Measurements from ENCODE around the gene PCSK9.

The PCSK9 gene

GRCh38 chr1:55059302-55060132 is 20.2 kb downstream of the PCSK9 start:
- H3K27me3 ChIP-seq = no peaks in the 10 kb centered on the region
- H3K9ac ChIP-seq = no peak overlapping the region
- no peak for TF ChIP-seq Cebpa-rat (IDR thresholded peaks at IDR 0.05)
- no peaks in the 10 kb centered on the region for H3K9me3 ChIP-seq (replicated peaks in 1 of 11)
- H4K20me1 ChIP-seq = peaks cover 0 to 9% (median 0%) of the 10 kb centered on the region in 11 experiments; a peak in 5 of 22 replicates
- H3K4me1 ChIP-seq = no peaks in the 10 kb centered on the region
- no peaks in the 10 kb centered on the region for H3K36me3 ChIP-seq
- no peak overlapping the region for H3K4me3 ChIP-seq
- H3K4me2 ChIP-seq = no peak overlapping the region
- H3K27ac ChIP-seq = no peak overlapping the region

GRCh38 chr1:55060133-55060999 is 21.0 kb downstream of the PCSK9 start:
- no peaks in the 10 kb centered on the region for H3K36me3 ChIP-seq
- H3K4me3 ChIP-seq = no peak overlapping the region
- H4K20me1 ChIP-seq = peaks cover 0 to 13% (median 0%) of the 10 kb centered on the region in 11 experiments; a peak in 8 of 22 replicates
- H3K9me3 ChIP-seq (replicated peaks in 1 of 11) = no peaks in the 10 kb centered on the region
- H3K27ac ChIP-seq = no peak overlapping the region
- no peaks in the 10 kb centered on the region for H3K4me1 ChIP-seq
- H3K27me3 ChIP-seq = no peaks in the 10 kb centered on the region
- no peak overlapping the region for H3K9ac ChIP-seq
- no peak for TF ChIP-seq Cebpa-rat (IDR thresholded peaks at IDR 0.05)
- H3K4me2 ChIP-seq = no peak overlapping the region

- H3K4me2 ChIP-seq = no peak overlapping the region
- H3K9me3 ChIP-seq (replicated peaks in 1 of 11) = no peaks in the 10 kb centered on the region
- H3K4me1 ChIP-seq = no peaks in the 10 kb centered on the region
- H4K20me1 ChIP-seq = peaks cover 0 to 14% (median 0%) of the 10 kb centered on the region in 11 experiments; a peak in 8 of 22 replicates
- H3K36me3 ChIP-seq = peaks cover under 1 to 7% (median 5%) of the 10 kb centered on the region in 11 experiments; a peak in 15 of 22 replicates
- H3K4me3 ChIP-seq = no peak overlapping the region
- no peak overlapping the region for H3K27ac ChIP-seq
- no peaks in the 10 kb centered on the region for H3K27me3 ChIP-seq
- H3K9ac ChIP-seq = no peak overlapping the region
- no peak for TF ChIP-seq Cebpa-rat (IDR thresholded peaks at IDR 0.05)
These were observed 21.8 kb downstream of the PCSK9 start for GRCh38 chr1:55061000-55061705.

GRCh38 chr1:55061706-55062321 is 22.5 kb downstream of the PCSK9 start:
- Histone ChIP-seq H3K4me2 (no peak overlapping the region), H3K4me3 (no peak overlapping the region), H3K9me3 (replicated peaks in 1 of 11) (no peaks in the 10 kb centered on the region), H4K20me1 (peaks cover 0 to 14% (median 0%) of the 10 kb centered on the region in 11 experiments; a peak in 8 of 22 replicates), H3K4me1 (no peaks in the 10 kb centered on the region), H3K27ac (no peak overlapping the region), H3K36me3 (peaks cover 7 to 14% (median 11%) of the 10 kb centered on the region in 11 experiments; a peak in 21 of 22 replicates), H3K9ac (no peak overlapping the region), H3K27me3 (no peaks in the 10 kb centered on the region)
- no peak for TF ChIP-seq Cebpa-rat (IDR thresholded peaks at IDR 0.05)

DNA sequence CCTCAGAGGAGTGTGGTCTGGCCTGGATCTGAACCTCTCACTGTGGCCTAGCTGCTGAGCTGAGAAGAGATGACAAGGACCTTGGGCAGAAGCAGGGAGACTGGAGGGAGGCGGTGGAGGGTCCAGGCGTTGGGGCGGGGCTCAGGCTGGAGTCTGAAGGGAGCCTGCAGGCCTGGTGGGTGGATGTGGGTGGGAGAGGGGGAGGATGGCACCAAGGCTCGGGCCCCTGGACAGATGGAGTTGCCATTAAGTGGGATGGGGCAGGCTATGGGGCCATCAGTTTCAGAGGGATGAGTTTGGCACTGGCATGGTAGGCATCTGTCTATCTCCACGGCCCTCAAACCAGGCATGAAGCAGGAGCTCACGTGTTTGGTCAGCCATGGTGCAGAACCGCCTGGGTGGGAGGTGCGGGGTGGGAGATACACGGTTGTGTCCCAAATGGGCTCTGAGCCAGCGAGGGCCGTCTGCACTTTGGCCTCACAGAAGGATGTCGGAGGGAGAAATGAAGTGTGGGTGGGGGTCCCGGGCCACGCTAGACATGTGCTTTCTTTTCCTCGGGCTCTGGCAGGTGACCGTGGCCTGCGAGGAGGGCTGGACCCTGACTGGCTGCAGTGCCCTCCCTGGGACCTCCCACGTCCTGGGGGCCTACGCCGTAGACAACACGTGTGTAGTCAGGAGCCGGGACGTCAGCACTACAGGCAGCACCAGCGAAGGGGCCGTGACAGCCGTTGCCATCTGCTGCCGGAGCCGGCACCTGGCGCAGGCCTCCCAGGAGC is 23.6 kb downstream of the PCSK9 start:
- Histone ChIP-seq H3K27me3 (no peaks in the 10 kb centered on the region), H3K4me2 (no peak overlapping the region), H4K20me1 (peaks cover 0 to 19% (median 0%) of the 10 kb centered on the region in 11 experiments; a peak in 7 of 22 replicates), H3K9me3 (replicated peaks in 1 of 11) (no peaks in the 10 kb centered on the region), H3K4me1 (no peaks in the 10 kb centered on the region), H3K4me3 (no peak overlapping the region), H3K9ac (no peak overlapping the region), H3K27ac (no peak overlapping the region), H3K36me3 (peaks cover 19 to 26% (median 23%) of the 10 kb centered on the region in 11 experiments)
- TF ChIP-seq Cebpa-rat (IDR thresholded peaks at IDR 0.05) = no peak

DNA sequence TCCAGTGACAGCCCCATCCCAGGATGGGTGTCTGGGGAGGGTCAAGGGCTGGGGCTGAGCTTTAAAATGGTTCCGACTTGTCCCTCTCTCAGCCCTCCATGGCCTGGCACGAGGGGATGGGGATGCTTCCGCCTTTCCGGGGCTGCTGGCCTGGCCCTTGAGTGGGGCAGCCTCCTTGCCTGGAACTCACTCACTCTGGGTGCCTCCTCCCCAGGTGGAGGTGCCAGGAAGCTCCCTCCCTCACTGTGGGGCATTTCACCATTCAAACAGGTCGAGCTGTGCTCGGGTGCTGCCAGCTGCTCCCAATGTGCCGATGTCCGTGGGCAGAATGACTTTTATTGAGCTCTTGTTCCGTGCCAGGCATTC is 24.2 kb downstream of the PCSK9 start:
- Histone ChIP-seq H3K4me2 (no peak overlapping the region), H3K27me3 (no peaks in the 10 kb centered on the region), H3K36me3 (peaks cover 25 to 31% (median 29%) of the 10 kb centered on the region in 11 experiments), H3K4me3 (no peak overlapping the region), H3K9me3 (replicated peaks in 1 of 11) (no peaks in the 10 kb centered on the region), H3K9ac (no peak overlapping the region), H3K27ac (no peak overlapping the region), H4K20me1 (peaks cover 0 to 19% (median 0%) of the 10 kb centered on the region in 11 experiments; a peak in 7 of 22 replicates), H3K4me1 (no peaks in the 10 kb centered on the region)
- TF ChIP-seq Cebpa-rat (IDR thresholded peaks at IDR 0.05) = no peak

DNA sequence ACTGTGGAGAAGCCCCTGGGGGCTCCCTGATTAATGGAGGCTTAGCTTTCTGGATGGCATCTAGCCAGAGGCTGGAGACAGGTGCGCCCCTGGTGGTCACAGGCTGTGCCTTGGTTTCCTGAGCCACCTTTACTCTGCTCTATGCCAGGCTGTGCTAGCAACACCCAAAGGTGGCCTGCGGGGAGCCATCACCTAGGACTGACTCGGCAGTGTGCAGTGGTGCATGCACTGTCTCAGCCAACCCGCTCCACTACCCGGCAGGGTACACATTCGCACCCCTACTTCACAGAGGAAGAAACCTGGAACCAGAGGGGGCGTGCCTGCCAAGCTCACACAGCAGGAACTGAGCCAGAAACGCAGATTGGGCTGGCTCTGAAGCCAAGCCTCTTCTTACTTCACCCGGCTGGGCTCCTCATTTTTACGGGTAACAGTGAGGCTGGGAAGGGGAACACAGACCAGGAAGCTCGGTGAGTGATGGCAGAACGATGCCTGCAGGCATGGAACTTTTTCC is 24.8 kb downstream of the PCSK9 start:
- Histone ChIP-seq H3K27me3 (no peaks in the 10 kb centered on the region), H4K20me1 (peaks cover 0 to 19% (median 0%) of the 10 kb centered on the region in 11 experiments; a peak in 7 of 22 replicates), H3K4me2 (no peak overlapping the region), H3K4me3 (no peak overlapping the region), H3K4me1 (no peaks in the 10 kb centered on the region), H3K36me3 (peaks cover 30 to 37% (median 34%) of the 10 kb centered on the region in 11 experiments), H3K27ac (no peak overlapping the region), H3K9ac (no peak overlapping the region), H3K9me3 (replicated peaks in 1 of 11) (no peaks in the 10 kb centered on the region)
- no peak for TF ChIP-seq Cebpa-rat (IDR thresholded peaks at IDR 0.05)

DNA sequence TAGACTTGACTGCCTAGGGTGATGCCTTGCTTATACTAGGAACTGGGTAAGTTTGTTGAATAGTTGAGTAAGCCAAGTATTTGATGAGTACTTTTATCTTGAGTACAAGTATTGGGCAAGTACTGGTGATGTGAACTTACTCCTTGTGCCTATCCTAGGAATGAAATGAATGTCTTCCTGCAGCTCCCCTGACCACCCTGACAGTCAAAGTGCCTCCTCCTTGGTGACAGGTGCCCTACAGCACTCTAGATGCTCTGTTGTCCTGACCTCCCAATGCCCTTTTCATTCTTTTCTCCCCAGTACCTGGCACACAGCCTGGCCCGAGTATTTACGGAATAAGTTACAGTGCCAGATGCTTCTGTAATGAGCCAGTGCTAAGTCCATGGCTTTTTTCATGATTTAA is 25.5 kb downstream of the PCSK9 start:
- Histone ChIP-seq H3K9ac (no peak overlapping the region), H4K20me1 (peaks cover 0 to 19% (median 0%) of the 10 kb centered on the region in 11 experiments; a peak in 7 of 22 replicates), H3K27me3 (no peaks in the 10 kb centered on the region), H3K9me3 (replicated peaks in 1 of 11) (no peaks in the 10 kb centered on the region), H3K27ac (no peak overlapping the region), H3K4me3 (no peak overlapping the region), H3K4me2 (no peak overlapping the region), H3K4me1 (no peaks in the 10 kb centered on the region), H3K36me3 (peaks cover 38 to 44% (median 42%) of the 10 kb centered on the region in 11 experiments)
- TF ChIP-seq Cebpa-rat (IDR thresholded peaks at IDR 0.05) = no peak
